Spleen (tissue), 11 donors: ENCODE results near the gene PLCH1. TPM values are rescaled to one million over a fixed set of nuclear protein-coding genes. Genes with fewer than 3 reads are reported as not detected.

ENCODE experiments used
- DNase-seq: peaks from one replicate; pipeline ENCODE4 v3.0.0-alpha.2; 2020
- H3K27ac ChIP-seq, 8 donors: fragments of 200-600 bp; sonication (generic) in 7 of 8; 1 replicate in 4 of 8; 2 replicates in 4 of 8; pipeline versions ENCODE4 v1.5.0 to v1.8.0; 2016 to 2021; ENCODE audit warnings: inconsistent platforms in 4 of 8, mild to moderate bottlenecking in 4 of 8, moderate library complexity in 1 of 8
- H3K27me3 ChIP-seq, 7 donors: fragments of 200-600 bp; sonication (generic) in 6 of 7; replicated peaks in 1 of 7; 1 replicate in 4 of 7; 2 replicates in 3 of 7; pipeline versions ENCODE4 v1.5.0 to v1.8.0; 2016 to 2021; ENCODE audit warnings: inconsistent platforms in 3 of 7, mild to moderate bottlenecking in 1 of 7
- H3K36me3 ChIP-seq, 6 donors: fragments of 200-600 bp; sonication (generic) in 5 of 6; 1 replicate in 4 of 6; 2 replicates in 2 of 6; pipeline versions ENCODE4 v1.5.0 to v1.8.0; 2016 to 2021; ENCODE audit warnings: inconsistent platforms in 2 of 6
- H3K4me1 ChIP-seq, 6 donors: fragments of 200-600 bp; sonication (generic) in 5 of 6; 1 replicate in 3 of 6; 2 replicates in 3 of 6; pipeline versions ENCODE4 v1.5.0 to v1.8.0; 2016 to 2021; ENCODE audit warnings: inconsistent platforms in 3 of 6
- H3K4me3 ChIP-seq, 8 donors: fragments of 200-600 bp; sonication (generic) in 7 of 8; 1 replicate in 4 of 8; 2 replicates in 4 of 8; pipeline versions ENCODE4 v1.5.0 to v1.8.0; 2016 to 2021; ENCODE audit warnings: inconsistent platforms in 4 of 8, mild to moderate bottlenecking in 4 of 8, moderate library complexity in 2 of 8
- H3K9me3 ChIP-seq, 8 donors: fragments of 200-600 bp; sonication (generic) in 7 of 8; 1 replicate in 4 of 8; 2 replicates in 4 of 8; pipeline versions ENCODE4 v1.5.0 to v1.8.0; 2016 to 2021; ENCODE audit warnings: inconsistent platforms in 4 of 8
- POLR2A ChIP-seq, 3 donors: fragments of 450-650 bp; IDR thresholded peaks; one replicate each; pipeline ENCODE4 v1.5.1; 2017; ENCODE audit warnings: antibody characterized with exemption in 3 of 3, mild to moderate bottlenecking in 1 of 3
- POLR2AphosphoS5 ChIP-seq, 3 donors: sonication (generic); formaldehyde crosslinking; IDR thresholded peaks; one replicate each; pipeline ENCODE4 v1.5.1; 2017; ENCODE audit warnings: antibody characterized with exemption in 3 of 3
- WGBS, 5 donors: extraction: QIAGEN DNeasy Blood & Tissue Kit in 3 of 5; methylation state at CpG; one replicate each; pipeline versions ENCODE4 v1.1.5 to v1.1.7; 2013 to 2018; 5-methylcytosine and 5-hydroxymethylcytosine counted together
- intact Hi-C: fragments of 100-400 bp; cut with DNase I; formaldehyde crosslinking; loops from one replicate; pipeline ENCODE4 v1.15.0; 2023; ENCODE audit warnings: low total_unique reads
- polyA plus RNA-seq, 3 donors: library from polyadenylated mRNA; stranded (reverse); fragments of 200-250 nt; gene quantifications; one replicate each; pipeline ENCODE4 v1.2.1, GENCODE V29; 2013
- total RNA-seq, 7 donors: library from RNA; depleted of rRNA in 3 of 7; stranded (reverse); fragments of >200 nt in 3 of 7; fragmentation: NEBNext Ultra II Directional in 4 of 7; extraction: Animal tissue kit (Norgen Biotek cat#: 25700) in 4 of 7; gene quantifications; one replicate each; pipeline versions ENCODE4 v1.1.0 to v1.2.1, GENCODE V29; 2016 to 2021
- TF ChIP-seq, protein P1 (sequence below), 11 experiments: fragments of 200-600 bp in 7 of 11; fragments of 450-650 bp in 4 of 11; sonication (generic) in 4 of 11; IDR thresholded peaks in 8 of 11; conservative IDR thresholded peaks in 3 of 11; 1 replicate in 7 of 11; 2 replicates in 4 of 11; pipeline versions ENCODE4 v1.4.0 to v1.8.0; 2016 to 2021; ENCODE audit warnings: antibody characterized with exemption in 11 of 11, inconsistent platforms in 4 of 11, mild to moderate bottlenecking in 1 of 11
- donor health status: healthy with polysubstance abuse.
- donor health status: DM: no; HTN: no; CAD: no; lungs with moderate emphysema.
- donor health status: DM: no; HTN: no; CAD: no.
- donor health status: Bipolar disorder and iron deficiency.
- donor health status: healthy.
- donor health status: DM: no; HTN: no; CAD: no.
- donor health status: DM: yes; HTN: yes; CAD: no.

The PLCH1 gene
- total and polyA plus RNA-seq, 10 donors, result 0.02 to 0.37 (median 0.13) TPM; not detected in 1

- Histone ChIP-seq H3K4me3 (no peak overlapping the region), H3K27me3 (no peaks in the 10 kb centered on the region), H3K9me3 (no peaks in the 10 kb centered on the region), H3K36me3 (no peaks in the 10 kb centered on the region), H3K4me1 (no peaks in the 10 kb centered on the region), H3K27ac (no peak overlapping the region)
- TF ChIP-seq POLR2AphosphoS5 (IDR thresholded peaks at IDR 0.05), result no peak
- TF ChIP-seq, protein P1, sequence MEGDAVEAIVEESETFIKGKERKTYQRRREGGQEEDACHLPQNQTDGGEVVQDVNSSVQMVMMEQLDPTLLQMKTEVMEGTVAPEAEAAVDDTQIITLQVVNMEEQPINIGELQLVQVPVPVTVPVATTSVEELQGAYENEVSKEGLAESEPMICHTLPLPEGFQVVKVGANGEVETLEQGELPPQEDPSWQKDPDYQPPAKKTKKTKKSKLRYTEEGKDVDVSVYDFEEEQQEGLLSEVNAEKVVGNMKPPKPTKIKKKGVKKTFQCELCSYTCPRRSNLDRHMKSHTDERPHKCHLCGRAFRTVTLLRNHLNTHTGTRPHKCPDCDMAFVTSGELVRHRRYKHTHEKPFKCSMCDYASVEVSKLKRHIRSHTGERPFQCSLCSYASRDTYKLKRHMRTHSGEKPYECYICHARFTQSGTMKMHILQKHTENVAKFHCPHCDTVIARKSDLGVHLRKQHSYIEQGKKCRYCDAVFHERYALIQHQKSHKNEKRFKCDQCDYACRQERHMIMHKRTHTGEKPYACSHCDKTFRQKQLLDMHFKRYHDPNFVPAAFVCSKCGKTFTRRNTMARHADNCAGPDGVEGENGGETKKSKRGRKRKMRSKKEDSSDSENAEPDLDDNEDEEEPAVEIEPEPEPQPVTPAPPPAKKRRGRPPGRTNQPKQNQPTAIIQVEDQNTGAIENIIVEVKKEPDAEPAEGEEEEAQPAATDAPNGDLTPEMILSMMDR (IDR thresholded peaks at IDR 0.05 in 8 of 11, conservative IDR thresholded peaks at IDR 0.05 in 3 of 11), result no peak
- TF ChIP-seq POLR2A (IDR thresholded peaks at IDR 0.05), result no peak
- WGBS, 5 donors, result 52 to 90% (median 83%) methylated on average over 1 of the region's 1 CpG
- intact Hi-C loops, result no loop called here
- no peak for DNase-seq
Observed at GRCh38 chr3:155517903-155518302, 227.0 kb downstream of the PLCH1 start.

GRCh38 chr3:155516439-155516838, 228.4 kb downstream of the PLCH1 start:
- H3K9me3 ChIP-seq, result peaks cover 0 to 5% (median 0%) of the 10 kb centered on the region in 8 donors
- no peak overlapping the region for H3K4me3 ChIP-seq
- 62 to 74% (median 68%) methylated on average over 2 of the region's 2 CpGs for WGBS, 5 donors
- H3K27me3 ChIP-seq, result no peaks in the 10 kb centered on the region
- H3K27ac ChIP-seq, result no peak overlapping the region
- intact Hi-C loops, result no loop called here
- DNase-seq, result no peak
- no peaks in the 10 kb centered on the region for H3K36me3 ChIP-seq
- H3K4me1 ChIP-seq, result no peaks in the 10 kb centered on the region
- TF ChIP-seq POLR2AphosphoS5 (IDR thresholded peaks at IDR 0.05) (no peak), POLR2A (IDR thresholded peaks at IDR 0.05) (no peak)
- TF ChIP-seq, protein P1 (IDR thresholded peaks at IDR 0.05 in 8 of 11, conservative IDR thresholded peaks at IDR 0.05 in 3 of 11), result no peak

- Histone ChIP-seq H3K27me3 (no peaks in the 10 kb centered on the region), H3K9me3 (peaks cover 0 to 5% (median 0%) of the 10 kb centered on the region in 8 donors), H3K27ac (no peak overlapping the region), H3K36me3 (no peaks in the 10 kb centered on the region), H3K4me3 (no peak overlapping the region), H3K4me1 (no peaks in the 10 kb centered on the region)
- TF ChIP-seq POLR2AphosphoS5 (IDR thresholded peaks at IDR 0.05) (no peak), POLR2A (IDR thresholded peaks at IDR 0.05) (no peak)
- TF ChIP-seq, protein P1 (IDR thresholded peaks at IDR 0.05 in 8 of 11, conservative IDR thresholded peaks at IDR 0.05 in 3 of 11), result no peak
- intact Hi-C loops, result no loop called here
- DNase-seq, result no peak
- 80 to 91% (median 85%) methylated on average over 5 of the region's 5 CpGs for WGBS, 5 donors
Observed at GRCh38 chr3:155512867-155513261, 232.0 kb downstream of the PLCH1 start.

GRCh38 chr3:155512175-155512866, 232.6 kb downstream of the PLCH1 start:
- intact Hi-C loops, result no loop called here

More at GRCh38 chr3:155512175-155512866, 232.6 kb downstream of the PLCH1 start:
- Histone ChIP-seq H3K27ac (no peak overlapping the region), H3K9me3 (peaks cover 0 to 5% (median 0%) of the 10 kb centered on the region in 8 donors), H3K4me3 (no peak overlapping the region), H3K4me1 (no peaks in the 10 kb centered on the region), H3K36me3 (no peaks in the 10 kb centered on the region), H3K27me3 (no peaks in the 10 kb centered on the region)
- TF ChIP-seq, protein P1 (IDR thresholded peaks at IDR 0.05 in 8 of 11, conservative IDR thresholded peaks at IDR 0.05 in 3 of 11), result no peak
- no peak for TF ChIP-seq POLR2AphosphoS5 (IDR thresholded peaks at IDR 0.05)
- no peak for TF ChIP-seq POLR2A (IDR thresholded peaks at IDR 0.05)
- WGBS, 5 donors, result 80 to 90% (median 88%) methylated on average over 8 of the region's 8 CpGs
- DNase-seq, result no peak
